Activated CD8-positive, alpha-beta memory T cell treated with anti-CD3 and anti-CD28 coated beads, Interleukin-2, amount 50 U/mL, for 4 hours (primary cell): ENCODE measurements around the gene ERCC2.
A peak's percentile ranks its signal among the peaks of the same experiment; 100 is the strongest.
"Not testable (repeated sequence)": the region's sequence is repeated elsewhere in the genome, so short reads cannot be mapped to it uniquely, and the experiment has no call there.

Experiments used
- DNase-seq: peaks from one replicate; pipeline ENCODE4 v3.0.0-alpha.2; 2020

ERCC2 gene

DNA sequence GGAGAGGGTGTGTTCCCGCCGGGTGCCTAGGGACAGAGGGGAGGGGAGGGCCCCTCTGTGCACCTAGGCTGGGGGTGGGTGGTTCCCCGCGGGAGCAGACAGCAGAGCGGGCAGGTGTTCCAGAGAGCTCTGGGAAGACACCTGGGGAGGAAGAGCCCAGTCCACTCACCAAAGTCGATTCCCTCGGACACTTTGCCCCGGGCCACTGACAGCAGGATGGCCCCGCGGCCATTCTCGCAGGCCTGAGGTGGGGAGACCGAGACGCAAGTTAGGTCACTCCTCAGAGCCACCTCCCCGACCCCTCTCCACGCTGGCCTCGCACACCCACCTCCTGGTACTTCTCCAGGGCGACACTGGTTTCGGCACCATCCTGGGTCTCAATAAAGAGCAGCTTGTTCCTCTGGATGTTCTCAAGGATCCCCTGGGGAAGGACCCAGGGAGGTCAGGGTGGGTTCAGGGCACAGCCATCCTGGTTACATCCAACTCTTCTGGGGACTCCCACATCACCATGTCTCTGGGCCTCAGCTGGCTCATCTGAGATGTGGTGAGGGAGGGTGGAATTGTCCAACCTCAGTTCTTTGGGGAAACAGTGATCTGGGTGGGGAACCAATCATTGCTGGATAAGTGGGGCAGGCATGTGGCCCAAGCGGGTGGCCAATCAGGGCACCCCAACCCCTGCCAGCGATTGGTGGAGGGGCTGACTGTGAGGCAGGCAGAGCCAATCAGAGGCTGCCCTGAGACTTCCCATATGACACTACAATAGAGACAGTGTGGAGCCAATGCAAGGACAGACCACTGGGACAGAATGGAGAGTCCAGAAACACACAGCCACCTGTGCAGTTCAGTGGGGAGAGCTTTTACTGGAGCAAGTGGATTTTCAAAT is 17.2 kb downstream of the ERCC2 start:
- DNase-seq, result no peak

DNA sequence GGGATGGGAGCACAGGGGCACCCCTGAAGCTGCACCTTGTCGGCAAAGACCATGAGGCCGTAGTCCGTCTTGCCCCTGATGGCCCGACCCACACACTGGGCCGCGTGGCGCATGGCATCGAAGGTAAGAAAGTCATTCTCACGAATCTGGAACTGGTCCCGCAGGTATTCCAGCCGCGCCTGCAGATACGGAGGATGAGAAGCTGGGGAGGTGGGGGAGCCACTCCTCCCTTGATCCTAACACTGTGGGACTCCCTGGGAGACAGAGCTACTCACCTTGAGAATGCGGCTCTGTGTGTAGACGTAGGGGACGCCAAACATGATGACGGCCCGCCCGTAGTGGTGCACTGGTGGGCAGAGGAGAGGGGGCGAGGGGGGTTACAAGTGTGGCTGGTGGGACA is 17.9 kb downstream of the ERCC2 start:
- no peak for DNase-seq

DNA sequence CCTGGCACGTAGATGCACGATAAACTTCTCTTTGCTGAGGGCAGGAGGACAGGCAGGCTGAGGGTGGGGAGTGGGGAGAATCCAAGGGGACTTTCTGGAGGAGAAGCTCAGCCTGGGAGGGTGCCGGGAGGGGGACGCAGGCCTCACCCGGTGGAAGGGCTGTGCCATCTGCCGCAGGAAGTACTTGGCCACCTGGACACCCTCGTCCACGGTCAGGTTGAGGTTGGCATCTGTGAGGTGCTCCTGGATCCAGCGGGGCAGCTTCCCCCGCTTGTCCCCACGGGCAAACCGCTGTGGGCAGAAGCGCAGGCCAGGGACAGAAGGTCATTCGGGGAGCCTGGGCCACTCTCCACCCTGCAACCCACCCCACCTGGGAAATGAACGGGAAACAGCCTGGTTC is 18.3 kb downstream of the ERCC2 start:
- no peak for DNase-seq

- DNase-seq, result no peak
Measured at GRCh38 chr19:45351401-45351952, 18.9 kb downstream of the ERCC2 start.

DNA sequence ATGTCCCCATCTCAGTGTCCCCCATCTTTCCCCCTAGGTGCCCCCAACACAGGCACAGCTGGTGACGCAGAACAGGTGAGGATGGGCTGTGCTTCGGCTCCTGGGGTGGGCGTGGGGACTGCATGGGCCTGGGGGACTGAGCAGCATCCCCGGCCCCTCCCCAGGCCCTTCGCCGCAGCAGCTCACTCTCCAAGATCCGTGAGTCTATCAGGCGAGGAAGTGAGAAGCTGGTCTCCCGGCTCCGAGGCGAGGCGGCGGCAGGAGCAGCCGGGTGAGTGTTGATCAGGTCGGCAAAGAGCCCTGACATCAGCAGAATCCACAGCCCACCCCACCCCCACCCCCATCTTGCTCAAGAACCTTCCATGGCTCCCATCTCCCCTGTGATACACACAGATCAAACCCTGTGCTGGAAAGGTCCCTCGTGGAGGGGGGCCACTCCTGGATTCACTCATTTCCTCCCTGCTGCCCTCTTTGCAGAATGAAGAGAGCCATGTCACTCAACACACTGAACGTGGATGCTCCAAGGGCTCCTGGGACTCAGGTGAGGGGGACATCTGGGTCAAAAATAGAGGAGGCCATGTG is 19.8 kb downstream of the ERCC2 start:
- DNase-seq, result no peak

DNA sequence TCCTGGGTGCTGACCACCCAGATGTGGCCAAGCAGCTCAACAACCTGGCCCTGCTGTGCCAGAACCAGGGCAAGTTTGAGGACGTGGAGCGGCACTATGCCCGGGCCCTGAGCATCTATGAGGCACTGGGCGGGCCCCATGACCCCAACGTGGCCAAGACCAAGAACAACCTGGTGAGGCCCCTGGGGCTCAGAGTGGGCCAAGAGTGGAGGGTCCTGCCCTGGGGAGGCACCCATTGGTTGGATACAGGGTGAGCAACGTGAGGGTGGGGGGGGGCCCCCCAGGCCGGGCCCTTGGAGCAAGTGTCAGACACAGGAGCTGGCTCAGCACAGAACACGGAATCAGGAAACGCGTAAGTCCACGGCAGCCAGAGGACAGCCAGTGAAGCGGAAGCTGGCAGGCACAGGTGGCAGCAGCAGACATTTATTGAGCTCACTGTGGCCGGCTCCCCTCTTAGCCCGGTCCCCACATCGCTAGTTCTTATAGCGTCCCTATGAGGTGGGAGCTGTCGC is 20.9 kb downstream of the ERCC2 start:
- DNase-seq, result no peak

GRCh38 chr19:45349126-45349415 is 21.3 kb downstream of the ERCC2 start:
- DNase-seq, result no peak

DNA sequence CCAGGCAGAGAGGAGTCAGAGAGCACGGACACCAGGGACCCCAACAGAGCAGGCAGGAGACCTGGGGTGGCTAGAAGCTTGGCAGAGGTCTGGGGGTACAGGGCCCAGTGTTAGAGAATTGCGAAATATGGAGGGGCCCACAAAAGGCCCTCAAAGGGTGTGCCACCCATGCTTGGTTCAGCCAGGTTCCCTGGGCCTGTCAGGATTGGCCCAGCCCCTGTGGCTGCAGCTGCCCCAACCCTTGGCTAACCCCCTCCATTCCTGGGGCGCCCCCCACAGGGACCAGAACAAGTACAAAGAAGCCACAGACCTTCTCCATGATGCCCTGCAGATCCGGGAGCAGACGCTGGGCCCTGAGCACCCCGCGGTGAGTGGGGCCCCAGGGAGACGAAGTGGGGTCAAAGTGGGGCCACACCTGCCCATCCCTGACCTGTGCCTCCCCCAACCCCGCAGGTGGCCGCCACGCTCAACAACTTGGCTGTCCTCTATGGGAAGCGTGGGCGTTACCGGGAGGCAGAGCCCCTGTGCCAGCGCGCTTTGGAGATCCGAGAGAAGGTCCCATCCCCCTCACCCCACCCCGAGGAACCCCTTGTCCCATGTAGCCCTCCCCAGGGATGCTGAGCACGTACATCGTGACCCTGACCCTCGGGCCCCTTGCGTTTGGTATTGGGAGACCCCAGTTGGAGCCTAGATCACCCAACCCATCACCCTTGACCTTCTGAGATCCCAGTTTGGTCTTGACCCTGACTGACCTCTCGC is 21.8 kb downstream of the ERCC2 start:
- DNase-seq, result no peak

GRCh38 chr19:45347570-45348366 is 22.6 kb downstream of the ERCC2 start:
- no peak for DNase-seq

DNA sequence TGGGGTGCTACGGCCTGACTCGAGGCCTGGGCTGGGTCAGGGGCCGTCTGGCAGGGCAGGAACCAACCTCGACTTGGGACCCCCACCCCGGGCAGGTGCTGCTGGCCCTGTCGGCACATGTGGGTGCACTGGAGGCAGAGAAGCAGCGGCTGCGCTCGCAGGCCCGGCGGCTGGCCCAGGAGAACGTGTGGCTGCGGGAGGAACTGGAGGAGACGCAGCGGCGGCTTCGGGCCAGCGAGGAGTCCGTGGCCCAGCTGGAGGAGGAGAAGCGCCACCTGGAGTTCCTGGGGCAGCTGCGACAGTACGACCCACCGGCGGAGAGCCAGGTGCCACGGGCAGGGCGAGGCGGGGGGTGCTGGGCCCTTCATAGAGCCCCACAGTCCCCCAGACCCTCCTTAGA is 23.9 kb downstream of the ERCC2 start:
- DNase-seq, result no peak

- DNase-seq, result no peak
Measured at GRCh38 chr19:45345506-45345860, 24.9 kb downstream of the ERCC2 start.

- DNase-seq, result no peak
Measured at GRCh38 chr19:45344621-45345505, 25.5 kb downstream of the ERCC2 start.

GRCh38 chr19:45342911-45343310 is 27.5 kb downstream of the ERCC2 start:
- DNase-seq, result no peak

DNA sequence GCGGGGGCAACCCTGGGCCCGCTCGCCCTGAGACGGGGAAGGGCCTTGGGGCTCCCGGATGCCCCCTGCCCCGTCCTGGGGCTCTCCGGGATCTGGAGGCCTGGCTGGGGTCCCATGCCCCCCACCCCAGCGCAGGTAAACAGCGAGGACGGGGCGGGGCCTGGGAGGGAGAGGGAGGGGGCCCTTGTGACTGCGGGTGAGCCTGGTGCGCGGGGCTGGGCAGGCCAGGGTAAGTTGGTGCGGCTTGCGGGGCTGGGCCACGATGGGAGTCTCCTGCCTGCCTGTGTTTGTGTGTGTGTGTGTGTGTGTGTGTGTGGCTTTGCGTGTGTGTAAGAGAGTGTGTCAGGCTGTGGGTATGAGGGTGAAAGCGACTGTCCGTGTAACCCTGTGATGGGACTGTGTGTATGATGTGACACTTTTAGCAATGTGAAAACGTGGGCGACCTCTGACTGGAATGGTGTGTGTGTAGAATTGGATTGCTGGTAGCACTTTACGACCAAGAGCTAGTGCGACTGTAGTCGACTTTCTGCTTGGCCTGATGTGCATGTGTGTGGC is 29.4 kb downstream of the ERCC2 start:
- no peak for DNase-seq

- DNase-seq, result peak; percentile 38
Measured at GRCh38 chr19:45340232-45340898, 30.0 kb downstream of the ERCC2 start, which contains the start of gene KLC3. Gene KLC3 (plus strand): TSS chr19:45340750. CDS start chr19:45345542, 4,792 bp downstream.

GRCh38 chr19:45339629-45340028 is 30.7 kb downstream of the ERCC2 start:
- DNase-seq, result no peak

DNA sequence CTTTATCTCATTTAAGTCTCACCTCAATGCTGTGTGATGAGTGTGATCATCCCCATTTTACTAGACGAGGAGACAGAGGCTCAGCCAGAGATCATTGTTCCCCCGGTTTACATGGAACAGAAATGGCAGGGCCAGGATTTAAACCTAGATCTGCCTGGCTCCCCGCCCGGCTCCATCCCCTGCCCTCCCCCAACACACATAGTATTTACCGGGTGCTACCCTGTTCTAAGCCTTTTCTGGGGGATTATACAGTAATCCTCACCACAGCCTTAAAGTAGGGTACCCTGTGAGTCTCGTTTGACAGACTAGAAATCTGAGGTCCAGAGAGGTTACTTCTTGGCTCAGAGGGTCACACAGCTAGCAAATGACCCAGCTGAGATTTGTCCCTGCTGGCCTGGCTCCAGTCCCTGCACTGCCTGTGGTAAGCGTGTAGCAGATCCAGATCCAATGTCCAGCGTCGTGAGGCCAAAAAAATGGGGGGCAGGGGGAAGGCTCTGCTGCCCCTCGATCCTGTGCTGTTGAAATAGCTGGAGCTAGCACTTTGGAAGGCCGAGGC is 33.6 kb downstream of the ERCC2 start:
- DNase-seq, result no peak

DNA sequence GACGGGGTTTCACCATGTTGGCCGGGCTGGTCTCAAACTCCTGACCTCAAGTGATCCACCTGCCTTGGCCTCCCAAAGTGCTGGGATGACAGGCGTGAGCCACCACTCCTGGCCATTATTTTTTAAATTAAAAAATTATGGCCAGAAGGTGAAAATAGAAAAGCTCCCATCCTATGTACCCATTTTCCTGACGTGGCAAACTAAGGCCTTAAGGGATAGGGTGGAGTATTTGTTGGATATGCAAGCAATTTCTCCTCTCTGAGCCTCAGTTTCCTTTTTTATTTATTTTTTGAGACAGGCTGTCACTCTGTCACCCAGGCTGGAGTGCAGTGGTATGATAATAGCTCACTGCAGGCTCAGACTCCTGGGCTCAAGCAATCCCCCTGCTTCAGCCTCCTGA is 35.5 kb downstream of the ERCC2 start:
- DNase-seq, result not testable (repeated sequence)

GRCh38 chr19:45333609-45334303 is 36.6 kb downstream of the ERCC2 start:
- DNase-seq, result no peak

GRCh38 chr19:45331411-45331810 is 39.0 kb downstream of the ERCC2 start:
- no peak for DNase-seq
